GM12874 (cell line): ENCODE measurements around the gene LETMD1.

Experiments used
- TF ChIP-seq, protein P1 (sequence below): IDR thresholded peaks from 2 replicates; pipeline ENCODE4 v1.5.1; 2011; ENCODE audit warnings: low read depth, mild to moderate bottlenecking, control low read depth, low read length, moderate library complexity; ENCODE audit not compliant: insufficient read depth

Gene LETMD1

DNA sequence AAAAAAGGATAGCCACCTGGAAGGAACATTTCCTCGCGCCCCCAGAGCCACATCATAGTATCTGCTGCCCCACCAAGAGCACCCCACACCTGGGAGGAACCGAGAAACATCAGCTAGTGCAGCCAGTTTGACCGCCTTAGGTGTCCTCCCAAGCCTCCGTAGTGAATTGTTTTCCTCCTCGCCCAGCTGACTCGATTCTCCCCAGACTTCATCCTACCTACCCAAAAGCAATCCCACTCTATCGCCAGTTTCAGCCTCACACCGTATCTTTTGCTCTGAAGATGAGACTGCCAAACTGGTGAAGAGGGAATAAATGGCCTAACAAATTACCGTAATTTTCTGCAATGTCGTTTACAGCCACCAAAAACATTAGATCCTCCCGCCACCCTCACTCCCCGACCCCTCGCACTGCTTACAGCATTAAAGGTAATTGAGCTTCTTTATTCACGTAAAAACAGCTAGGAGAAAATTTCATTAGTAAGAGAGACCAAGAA is 20.7 kb upstream of the LETMD1 start:
- TF ChIP-seq, protein P1, sequence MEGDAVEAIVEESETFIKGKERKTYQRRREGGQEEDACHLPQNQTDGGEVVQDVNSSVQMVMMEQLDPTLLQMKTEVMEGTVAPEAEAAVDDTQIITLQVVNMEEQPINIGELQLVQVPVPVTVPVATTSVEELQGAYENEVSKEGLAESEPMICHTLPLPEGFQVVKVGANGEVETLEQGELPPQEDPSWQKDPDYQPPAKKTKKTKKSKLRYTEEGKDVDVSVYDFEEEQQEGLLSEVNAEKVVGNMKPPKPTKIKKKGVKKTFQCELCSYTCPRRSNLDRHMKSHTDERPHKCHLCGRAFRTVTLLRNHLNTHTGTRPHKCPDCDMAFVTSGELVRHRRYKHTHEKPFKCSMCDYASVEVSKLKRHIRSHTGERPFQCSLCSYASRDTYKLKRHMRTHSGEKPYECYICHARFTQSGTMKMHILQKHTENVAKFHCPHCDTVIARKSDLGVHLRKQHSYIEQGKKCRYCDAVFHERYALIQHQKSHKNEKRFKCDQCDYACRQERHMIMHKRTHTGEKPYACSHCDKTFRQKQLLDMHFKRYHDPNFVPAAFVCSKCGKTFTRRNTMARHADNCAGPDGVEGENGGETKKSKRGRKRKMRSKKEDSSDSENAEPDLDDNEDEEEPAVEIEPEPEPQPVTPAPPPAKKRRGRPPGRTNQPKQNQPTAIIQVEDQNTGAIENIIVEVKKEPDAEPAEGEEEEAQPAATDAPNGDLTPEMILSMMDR, result no peak

GRCh38 chr12:51028126-51028812 is 19.9 kb upstream of the LETMD1 start:
- TF ChIP-seq, protein P1, result peak; percentile 19; the same call in 1 of the 2 replicates

DNA sequence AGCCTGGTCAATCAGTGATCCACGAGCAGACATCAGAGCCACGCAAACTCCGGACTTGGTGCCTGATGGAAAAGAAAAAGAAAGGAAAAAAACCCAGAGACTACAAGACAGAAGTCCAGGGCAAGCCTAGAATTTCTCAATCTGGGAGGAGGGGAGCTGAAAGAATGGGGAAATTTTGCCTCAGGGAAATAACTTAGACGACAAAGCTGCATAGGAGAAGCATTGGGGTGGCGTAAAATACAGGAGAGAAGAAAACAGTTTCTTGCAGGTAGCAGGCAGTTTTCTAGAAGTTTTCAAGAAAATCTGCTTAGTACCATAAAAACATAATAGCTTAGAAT is 19.3 kb upstream of the LETMD1 start:
- TF ChIP-seq, protein P1, result no peak

DNA sequence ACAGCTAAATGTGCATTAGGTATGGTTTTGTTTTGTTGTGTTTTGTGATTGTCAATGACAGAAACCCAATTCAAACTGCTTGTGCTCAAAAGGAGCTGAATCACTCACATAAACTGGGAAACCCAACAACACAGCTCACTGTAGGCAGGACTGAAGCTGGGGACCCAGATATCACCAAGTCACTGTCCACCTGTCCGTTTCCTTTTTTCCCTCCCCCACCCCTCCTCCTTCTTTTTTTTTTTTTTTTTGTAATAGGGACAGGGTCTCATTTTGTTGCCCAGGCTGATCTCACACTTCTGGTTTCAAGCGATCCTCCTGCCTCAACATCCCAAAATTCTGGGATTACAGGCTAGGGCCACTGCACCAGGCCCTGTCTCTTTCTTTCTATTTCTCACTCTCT is 15.1 kb upstream of the LETMD1 start:
- TF ChIP-seq, protein P1, result no peak

GRCh38 chr12:51033457-51034089 is 14.6 kb upstream of the LETMD1 start:
- TF ChIP-seq, protein P1, result no peak

DNA sequence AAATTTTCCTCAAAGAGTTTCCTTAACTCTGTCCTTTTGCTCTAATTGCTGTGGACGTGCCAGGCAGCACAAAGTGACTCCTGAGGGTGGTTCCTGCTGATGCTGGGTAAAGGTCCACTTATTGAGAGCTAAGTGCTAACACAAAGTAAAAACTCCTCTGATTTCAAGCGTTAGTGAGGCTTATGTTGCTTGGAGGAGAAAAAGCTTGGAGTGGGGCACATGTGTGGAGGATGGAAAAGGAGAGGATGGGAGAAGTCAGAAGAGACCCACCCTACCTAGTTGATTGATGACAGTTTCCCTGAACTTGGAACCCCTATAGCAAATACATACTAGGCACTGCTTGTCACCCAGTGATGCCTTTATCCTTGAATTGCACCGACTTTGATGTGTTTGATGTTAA is 11.8 kb upstream of the LETMD1 start:
- TF ChIP-seq, protein P1, result no peak

GRCh38 chr12:51048661-51049251 is 629 bp downstream of the LETMD1 start:
- TF ChIP-seq, protein P1, result no peak
